Stimulated activated CD4-positive, alpha-beta T cell treated with anti-CD3 and anti-CD28 coated beads, Interleukin-12 subunit alpha, Interleukin-12 subunit beta, amount 100 ng/mL, for 24 hours (primary cell): Measurements from ENCODE around the gene FAM83C.
A peak's percentile ranks its signal among the peaks of the same experiment; 100 is the strongest.

Experiments used
- DNase-seq, 2 experiments: peaks; one replicate each; pipeline ENCODE4 v3.0.0-alpha.2; 2020; ENCODE audit warnings: low read depth in 2 of 2

The FAM83C gene

DNA sequence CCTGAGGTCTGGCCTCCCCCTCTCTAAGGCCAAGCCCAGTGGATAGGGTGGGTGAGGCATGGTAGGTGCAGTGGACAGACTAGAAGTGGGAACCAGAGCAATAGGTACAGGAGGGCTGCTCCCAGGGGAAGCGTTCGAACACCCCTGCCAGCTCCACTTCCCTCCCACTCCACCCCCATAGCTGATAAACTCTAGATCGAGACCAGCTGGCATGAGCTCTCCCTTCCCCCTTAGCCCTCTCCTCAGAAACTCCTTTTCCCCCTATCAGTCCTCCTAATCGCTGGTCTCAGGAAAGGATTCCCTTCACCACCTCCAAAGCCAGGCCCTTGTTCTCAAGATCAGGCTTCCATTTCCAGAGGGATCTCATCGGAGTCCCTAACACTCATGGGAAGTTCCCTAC, 6.0 kb upstream of the FAM83C start:
- no peak for DNase-seq

DNA sequence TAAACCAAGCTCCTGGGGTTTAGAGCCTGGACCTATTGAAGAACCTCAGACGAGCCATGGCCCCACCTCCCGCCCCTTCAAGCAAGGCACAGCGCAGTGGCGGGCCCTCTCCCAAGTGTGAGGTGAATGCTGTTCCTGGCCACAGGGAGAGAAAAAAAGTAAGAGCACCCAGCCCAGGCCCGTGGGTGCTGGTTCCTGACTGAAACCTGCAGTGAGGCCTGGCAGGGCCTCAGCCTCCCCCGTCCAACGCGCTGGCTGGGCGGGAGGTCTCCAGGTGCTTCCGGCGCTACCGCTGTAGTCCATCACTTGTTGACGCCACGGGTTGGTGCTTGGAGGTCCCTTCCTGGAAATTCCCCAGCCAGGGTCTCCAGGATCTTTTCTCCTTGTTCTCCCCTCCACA, 5.5 kb upstream of the FAM83C start:
- DNase-seq = no peak

DNA sequence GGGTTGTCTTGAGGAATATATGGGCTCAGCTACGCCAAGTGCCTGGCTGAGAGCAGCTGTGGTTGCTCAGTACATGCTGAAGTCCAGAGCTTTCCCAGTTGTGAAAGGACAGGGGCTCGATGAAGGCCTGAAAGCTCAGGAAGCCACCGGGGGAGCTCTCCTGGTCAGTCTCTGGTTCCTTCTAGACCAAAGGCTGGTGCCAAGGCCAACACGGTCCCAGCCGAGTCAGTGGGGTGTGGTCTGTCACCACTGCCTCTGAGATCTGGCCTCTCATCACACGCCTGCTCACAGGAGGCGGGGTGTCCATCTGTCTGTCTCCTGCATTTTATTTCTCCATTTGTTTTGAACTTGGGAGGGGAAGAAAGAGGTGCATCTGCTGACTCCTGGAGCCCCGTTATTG, 4.9 kb upstream of the FAM83C start:
- DNase-seq = no peak

DNA sequence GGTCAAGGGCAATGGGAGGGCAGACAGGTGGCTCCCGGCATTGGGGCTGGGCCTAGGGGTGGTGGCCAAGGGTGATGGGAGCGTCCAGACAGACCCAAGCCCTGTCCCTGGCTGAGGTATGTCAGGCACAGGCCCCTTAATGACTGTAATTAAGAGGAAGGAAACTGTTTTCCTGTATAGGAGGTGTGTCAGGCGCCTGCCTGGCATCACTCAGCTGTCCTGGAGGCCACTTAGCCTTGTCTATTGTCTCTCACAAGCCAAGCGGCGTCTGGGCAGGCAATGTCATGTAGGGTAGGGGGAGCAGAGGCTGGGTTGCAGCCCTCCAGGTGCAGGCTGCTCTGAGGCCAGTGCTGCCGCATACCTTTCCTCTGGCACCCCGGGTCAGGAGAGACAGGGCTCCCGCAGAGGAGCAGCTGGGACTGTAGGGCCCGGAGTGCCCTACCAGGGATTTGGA, 3.9 kb upstream of the FAM83C start:
- DNase-seq = no peak

DNA sequence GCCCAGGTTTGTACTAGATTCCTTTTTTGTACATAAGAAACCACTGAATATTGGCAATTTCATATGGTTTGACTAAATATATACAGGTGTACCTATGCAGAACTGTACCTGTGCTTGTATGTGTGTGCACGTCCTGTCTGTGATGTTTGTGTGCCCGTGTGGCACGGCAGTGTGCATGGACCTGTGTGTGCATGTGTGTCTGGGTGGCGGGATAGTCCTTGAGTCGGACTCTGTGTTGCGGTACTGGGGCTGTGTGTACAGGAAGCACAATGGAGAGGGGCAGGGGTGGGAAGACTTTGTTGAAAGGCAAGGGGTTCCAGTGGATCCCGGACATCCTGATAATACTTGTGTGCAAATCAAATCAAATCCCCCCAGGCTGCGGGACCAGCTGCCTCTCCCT, 3.4 kb upstream of the FAM83C start:
- no peak for DNase-seq

DNA sequence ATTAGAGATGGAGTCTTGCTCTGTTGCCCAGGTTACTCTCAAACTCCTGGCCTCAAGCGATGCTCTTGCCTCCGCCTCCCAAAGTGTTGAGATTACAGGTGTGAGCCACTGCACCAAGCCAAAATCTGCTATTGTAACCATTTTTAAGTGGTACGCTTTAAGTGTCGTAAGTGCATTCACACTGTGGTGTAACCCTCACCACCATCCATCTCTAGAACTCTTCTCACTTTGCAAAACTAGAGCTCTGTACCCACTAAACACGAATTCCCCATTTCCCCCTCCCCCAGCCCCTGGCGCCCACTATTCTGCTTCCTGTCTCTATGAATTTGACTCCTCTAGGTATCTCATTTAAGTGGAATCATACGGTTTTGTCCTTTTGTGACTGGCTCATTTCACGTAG, 2.8 kb upstream of the FAM83C start:
- no peak for DNase-seq

DNA sequence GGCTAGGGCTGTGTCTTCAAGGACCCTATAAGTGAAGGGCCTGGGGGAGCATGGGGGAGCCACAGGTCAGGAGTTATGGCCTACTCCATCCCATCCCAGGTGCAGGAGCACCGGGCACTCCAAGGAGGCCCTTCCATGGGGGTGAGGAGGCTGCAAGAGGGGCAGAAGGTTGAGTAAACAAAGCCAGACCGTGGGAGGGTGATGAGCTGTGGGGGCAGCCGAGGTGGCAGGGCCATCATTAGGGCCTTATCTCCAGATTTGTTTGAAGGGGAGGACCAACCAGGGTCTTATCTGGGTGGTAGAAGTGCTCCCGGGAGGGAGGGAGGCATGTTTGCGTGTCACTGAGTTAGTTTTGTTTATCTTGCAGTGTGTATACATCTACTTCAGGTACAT, 2.1 kb upstream of the FAM83C start:
- no peak for DNase-seq

DNA sequence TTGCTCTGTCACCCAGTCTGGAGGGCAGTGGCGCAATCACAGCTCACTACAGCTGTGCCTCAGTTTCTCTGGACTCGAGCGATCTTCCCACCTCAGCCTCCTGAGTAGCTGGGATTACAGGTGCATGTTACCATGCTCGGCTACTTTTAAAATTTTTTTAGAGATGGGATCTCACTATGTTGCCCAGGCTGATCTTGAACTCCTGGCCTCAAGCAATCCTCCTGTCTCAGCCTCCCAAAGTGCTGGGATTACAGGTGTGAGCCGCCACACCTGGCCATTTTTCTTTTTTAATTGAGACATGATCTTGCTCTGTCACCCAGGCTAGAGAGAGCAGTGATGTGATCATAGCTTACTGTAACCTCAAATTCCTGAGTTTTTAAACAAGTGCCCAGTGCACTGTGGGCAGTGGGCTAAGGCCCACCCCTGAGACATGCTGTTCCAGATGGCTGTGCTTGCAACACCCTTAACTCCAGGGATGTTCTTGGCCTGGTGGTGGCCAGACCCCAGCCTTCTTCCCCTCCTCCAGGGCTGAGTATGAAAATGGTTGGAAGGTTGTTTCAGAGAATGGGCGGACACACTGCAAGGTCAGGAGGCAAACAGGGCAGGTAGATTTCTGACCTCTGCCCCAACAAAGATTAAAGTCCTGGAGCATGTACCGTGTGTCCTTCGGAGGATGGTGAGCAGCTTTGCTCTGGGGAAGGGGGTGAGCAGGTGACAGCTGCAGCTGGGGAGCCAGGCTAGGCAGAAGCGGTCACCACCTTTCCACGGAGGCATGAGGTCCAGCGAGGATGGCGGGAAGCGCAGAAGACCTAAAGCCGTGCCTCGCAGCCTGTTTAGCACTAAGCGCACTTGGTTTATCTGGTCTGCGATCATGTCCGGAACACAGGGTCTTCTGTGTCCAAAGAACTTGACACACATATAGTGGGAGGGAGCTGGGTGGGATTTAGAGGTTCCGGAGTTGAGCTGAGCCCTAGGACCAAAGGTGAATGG, 1.4 kb upstream of the FAM83C start:
- no peak for DNase-seq

DNA sequence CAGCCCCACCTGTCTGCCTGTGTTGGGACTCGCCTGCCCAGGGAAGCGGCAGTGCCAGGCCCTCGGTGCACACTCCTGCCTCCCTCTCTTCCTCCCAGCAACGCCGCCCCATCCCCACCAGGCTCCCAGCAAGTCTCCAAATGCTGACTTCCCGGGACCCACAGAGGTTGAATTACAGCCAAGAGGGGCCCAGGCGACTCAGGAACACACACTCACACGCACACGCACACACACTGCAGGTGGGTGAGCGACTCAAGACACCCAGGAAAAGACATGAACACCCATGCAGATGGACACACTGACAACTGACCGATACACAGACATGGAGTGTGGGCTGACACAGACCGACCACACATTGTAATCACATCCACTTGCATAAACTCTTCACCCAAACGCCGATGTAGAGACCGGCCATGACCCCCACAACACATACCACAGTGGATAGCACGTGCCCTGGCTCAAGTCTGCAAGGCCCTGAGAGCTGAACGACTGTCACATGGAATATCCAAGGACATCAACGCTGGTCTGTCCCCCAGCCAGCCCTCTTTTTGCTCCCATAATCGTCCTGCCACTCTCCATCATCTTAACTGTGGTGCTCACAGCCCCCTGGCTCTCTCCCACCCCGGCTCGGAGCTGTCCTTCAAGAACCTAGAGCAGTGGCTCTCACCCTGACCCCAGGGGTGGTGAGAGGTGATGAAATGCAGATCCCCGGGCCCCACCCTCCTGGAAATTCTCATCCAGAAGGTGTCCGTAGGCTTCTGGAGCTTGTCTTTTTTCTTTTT, 470 bp upstream of the FAM83C start:
- DNase-seq = no peak

DNA sequence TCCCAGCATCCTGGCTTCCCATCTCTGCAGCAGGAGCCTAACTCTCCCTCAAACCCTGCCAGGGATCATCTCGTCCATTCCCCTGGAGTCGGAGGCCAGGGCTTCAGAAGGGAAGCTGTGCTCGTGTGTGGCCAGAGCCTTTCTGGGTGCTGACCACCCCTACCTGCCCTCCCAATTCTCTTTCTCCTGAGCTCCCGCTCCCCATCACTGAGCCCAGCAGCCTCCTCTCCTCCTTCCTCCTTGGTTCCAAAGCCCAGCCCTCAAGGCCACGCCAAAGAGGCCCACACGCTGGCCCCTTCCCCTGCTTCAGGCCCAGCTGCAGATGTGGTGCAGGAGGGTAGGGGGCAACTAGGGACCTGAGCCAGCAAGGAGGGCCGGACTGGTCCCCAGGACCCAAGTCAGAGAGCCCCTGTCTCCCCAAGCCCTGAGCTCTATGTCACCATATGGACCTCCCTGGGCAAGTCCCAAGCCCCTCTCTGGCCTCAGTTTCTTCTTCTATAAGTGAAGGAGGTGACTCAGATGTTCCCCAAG, 1.3 kb downstream of the FAM83C start:
- no peak for DNase-seq

DNA sequence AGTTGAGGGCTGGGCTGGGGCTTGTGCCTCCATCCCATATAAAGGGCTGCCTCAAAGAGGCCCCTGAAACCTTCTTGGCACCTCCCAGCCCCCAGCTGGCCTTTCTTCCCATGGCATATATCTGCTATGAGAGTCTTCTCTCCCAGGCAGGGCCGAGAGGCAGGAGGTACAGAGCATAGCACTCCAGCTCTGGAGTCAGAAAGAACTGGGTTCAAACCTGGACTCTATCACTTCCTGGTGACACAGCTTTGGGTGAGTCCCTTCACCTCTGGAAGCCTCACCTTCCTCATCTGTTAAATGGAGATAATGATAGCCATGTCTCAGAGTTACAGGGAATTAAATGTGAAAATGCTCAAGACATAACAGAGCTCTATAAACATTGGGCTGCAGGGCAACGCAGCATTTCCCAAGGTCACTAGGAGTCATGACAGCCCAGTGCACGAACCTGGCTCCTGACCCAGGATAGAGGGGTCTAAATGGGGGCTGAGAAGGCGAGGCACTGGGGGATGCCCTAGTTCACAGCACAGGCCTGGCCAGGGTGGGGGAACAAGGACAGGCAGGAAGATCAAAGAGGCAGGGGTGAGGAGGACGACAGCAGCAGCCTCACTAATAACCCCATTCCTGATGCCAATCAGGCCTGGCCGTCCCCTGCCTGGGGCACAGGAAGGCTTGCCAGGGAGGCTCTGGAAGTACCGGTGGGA, 1.9 kb downstream of the FAM83C start:
- no peak for DNase-seq

DNA sequence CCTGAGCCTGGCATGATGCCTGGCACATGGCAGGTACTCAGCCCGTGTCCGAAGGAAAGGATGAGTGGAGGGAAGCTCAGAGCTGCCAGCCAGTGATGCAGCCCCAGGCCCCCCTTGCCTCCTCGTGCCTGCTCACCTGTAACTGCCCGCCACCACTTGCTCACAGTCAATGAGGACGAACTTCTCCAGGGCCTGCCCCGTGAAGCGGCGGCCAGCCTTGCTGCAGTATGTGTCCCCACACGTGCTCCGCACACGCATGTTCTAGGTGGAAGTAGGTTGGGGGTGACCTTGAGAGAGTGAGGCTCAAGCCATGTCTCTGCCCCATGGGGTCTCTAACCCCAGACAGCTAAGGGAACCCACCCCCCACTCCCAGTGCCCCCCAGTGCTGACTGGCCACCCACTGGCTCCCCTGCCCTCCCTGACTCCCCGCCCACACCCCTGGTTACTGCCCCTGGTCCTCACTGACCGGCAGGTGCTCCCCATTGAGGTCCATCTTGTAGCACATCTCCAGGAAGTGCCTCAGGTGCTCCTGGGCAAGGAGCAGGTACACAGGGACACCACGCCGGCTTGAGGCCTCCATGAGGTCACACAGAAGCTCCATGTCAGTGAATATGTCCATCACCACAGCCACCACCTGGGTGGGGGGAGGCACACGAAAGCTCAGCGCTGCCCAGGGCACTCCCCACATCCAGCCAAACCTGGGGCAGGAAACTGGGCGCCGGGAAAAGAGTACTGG, 3.7 kb downstream of the FAM83C start:
- no peak for DNase-seq

DNA sequence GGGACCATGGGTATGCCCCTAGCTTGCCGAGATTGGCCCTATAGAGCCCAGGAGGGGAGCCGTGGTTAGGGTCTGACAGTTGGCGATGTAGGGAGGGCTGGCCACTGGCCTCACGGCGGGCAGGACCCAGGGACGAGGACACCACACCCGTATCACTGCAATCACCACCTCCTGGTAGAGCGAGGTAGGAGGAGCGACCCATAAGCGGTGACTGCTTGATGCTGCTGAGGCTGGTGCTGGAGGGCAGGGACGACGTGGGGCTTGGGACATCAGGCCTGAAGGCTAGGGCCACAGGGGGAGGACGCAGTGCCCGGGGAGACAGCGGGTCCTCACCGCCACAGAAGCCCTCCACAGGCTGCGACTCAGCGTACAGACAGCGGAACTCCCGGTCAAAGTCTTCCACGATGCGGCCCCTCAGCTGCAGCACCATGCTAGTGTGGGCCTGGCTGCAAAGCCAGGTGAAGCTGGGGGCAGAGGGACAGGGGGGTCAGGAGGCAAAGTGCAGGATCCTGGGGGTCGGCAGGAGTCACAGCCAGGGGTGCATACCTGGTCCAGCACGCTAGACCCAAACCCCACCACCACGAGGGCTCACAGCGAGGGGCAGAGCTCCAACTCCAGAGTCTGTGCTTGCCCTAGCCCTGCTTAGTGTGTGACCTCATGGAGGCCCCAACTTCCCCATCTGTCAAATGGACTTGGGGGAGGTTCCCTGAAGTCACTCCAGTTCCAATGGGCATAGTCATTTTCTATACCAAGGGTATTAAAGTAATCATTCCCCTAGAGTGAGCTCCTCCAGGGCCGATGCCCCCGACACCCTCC, 4.5 kb downstream of the FAM83C start:
- DNase-seq = no peak

DNA sequence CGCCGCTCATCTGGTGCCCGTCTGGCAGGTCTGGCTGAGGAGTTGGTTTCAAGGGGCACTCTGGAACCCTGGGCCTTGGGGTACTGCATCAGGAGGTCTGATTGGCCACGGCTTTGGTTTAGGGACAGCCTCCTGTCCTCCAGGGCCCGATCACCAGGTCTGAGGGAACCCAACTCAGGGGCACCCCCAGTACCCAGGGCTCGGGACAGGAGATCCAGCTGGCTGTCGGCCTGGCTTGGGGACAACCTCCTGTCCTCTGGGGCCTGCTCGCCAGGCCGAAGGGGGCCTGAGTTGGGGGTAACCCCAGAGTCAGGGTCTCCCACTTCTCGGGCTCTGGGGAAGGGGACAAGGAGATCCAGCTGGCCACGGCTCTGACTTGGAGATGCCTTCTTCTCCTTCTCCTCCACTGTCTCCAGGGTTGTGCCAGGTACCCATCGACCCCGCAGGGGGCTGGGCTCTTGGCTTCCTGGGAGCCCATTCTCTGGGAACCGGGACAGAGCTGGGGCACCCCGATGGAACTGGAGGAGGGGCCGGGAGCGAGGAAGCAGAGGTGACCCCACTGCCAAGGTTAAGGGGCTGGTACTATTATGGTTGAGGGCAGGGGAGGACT, 5.2 kb downstream of the FAM83C start:
- DNase-seq = no peak

DNA sequence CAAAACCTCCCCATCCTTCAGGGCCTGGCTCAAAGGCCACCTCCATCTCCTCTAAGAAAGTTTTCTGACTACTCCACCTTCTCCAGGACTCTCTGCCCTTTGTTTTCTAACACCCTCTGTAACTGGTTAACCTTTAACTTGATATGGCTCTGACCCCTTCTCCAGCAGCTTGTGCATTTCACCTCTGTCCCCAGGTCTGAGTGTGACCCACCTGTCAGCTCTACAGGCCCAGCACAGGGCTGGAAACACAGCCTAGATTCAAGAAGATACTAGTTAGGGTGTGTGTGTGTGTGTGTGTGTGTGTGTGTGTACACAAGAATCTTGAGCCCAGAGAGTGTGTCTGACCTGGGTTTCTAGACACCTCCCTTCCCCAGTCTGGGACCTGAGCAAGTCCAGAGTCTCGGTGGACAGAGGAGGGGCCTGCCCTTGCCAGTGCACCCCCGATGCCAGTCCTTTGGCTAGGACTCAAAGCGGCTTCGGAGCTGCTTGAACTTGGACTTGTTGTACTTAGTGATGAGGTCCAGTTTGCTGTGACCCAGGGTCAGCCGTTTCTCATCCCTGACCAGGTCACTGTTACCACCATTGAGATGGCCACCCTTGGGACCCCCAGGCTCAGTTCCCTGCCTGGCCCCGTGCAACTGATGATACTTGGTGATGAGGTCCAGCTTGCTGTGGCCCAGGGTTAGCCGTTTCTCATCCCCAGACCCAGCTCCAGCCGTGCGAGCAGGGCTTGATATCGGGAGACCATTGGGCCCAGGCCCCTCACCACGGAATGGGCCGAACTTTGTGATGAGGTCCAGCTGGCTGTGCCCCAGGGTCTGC, 5.9 kb downstream of the FAM83C start:
- no peak for DNase-seq

DNA sequence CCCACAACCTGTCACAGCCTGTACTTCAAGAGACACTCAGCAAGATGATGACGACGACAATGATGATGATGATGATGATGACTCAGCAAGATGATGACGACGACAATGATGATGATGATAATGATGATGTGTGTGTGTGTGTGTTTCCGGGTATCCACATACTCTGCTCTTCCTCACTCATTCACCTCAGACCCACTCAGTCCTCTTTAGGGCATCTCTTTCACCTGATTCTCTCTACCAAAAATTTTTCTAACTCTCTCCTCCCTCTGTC, 6.5 kb downstream of the FAM83C start:
- DNase-seq = no peak

DNA sequence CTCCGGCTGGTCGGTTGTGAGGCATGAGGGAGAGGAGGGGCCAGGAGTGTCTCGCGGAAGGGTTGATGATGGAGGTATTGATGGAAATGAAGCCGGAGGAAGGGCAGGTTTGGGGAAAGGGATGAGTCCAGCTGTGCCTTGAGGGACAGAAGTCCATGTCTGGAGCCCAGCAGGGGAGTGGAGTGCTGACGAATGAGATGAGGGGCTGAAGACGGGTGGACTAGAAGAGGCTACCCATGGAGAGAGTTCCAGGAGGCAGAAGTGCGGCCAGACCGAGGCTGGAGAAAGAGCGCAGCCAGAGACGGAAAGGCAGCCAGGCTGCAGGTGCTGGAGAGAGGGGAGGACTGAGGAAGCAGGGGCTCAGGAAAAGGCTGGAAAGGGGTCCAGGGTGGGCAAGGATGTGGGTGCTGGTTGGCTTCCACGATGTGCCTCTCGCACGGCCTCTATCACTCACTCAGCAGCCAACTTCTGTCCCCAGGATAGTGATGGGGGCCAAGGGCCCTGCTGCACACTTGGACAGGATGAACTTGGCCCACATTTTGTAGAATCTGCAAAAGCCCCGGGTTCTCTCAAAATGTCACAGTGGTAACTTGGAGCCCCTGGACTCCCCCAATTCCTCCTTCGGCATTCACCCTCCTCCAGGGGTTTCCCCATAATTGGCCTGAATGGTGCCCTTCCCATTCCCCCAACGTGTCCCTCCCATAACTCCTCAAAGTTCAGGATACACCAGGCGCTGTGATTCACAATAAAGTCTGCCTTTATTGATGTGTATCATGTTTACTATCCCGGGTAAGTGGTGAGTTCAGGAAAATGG, 7.0 kb downstream of the FAM83C start:
- no peak for DNase-seq

DNA sequence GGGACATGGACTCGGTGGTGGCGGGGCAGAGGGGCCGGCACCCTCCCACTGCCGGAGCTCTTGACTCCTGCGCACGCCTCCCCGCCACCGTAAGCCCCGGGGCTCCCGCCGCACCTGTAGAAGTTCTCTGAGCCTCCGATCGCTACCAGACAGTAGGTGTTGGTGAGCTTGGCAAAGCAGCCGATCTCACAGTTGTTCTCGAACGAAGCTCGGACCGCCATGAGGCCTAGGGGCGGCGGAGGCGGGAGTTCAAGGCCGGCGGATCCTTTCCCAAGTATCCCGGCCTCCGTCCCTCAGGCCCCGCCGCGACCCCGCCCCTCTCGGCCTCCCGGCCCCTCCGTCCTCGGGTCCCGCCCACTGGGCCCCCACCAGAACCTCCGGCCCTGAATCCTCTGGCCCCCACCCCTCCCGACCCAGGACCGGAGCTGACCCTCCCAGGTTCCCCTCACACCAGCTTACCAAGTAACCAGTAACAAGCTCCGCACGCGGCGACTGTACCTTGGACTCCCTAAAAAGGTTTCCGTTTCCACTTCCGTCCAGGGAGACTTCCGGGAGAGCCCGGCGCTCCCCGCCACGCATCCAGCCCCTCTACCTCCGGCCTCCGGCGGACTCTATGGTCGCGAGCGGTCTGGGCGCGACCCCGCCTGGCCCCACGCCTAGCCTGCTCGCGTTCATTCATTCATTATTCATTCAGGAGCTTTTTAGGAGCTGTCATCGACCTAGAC, 7.8 kb downstream of the FAM83C start, which contains the start of gene EIF6:
Gene EIF6, minus strand, starts transcription at position 506 of the 725 bp plus-strand sequence. Its CDS starts 285 bp downstream, at position 221.
- DNase-seq = peak; percentile 70 to 73
